ENCODE results near the gene REG4. TPM values are rescaled to one million over a fixed set of nuclear protein-coding genes. Genes with fewer than 3 reads are reported as not detected.

The REG4 gene
- total RNA-seq, 1 experiment from 2014 or later: not detected

GRCh38 chr1:119805746-119806145, 5.5 kb downstream of the REG4 start:
- in situ Hi-C loops (cut with HindIII; ENCODE audit: low pct_unique_long_range_greater_than_20kb, low sequenced_read_pairs): no loop called here
- ChIA-PET POLR2A (no interaction called here), CTCF (no interaction called here)
- intact Hi-C loops (cut with micrococcal nuclease; ENCODE audit: unreplicated experiment): no loop called here
- BruUV-seq (replicated peaks): no TSS peak
- Histone ChIP-seq H3K9me3 (ENCODE audit: control insufficient read depth, insufficient read depth, low read depth, low read length) (no peaks in the 10 kb centered on the region), H3K36me3 (ENCODE audit: control insufficient read depth, insufficient read depth, low read length) (no peaks in the 10 kb centered on the region), H3K4me1 (ENCODE audit: control insufficient read depth, insufficient read depth, low read length) (no peaks in the 10 kb centered on the region), H3K27me3 (ENCODE audit: control insufficient read depth, insufficient read depth, low read length) (peaks cover 24% of the 10 kb centered on the region), H3K27ac (ENCODE audit: low read length) (no peak overlapping the region), H3K4me3 (ENCODE audit: low read depth in 2 of 2, low read length in 2 of 2) (no peak overlapping the region)
- DNase-seq (ENCODE audit: low read depth, low spot score) (no peak), ATAC-seq (no peak)
- TF ChIP-seq CTCF (IDR thresholded peaks at IDR 0.05): no peak
- TF ChIP-seq POLR2AphosphoS5 (IDR thresholded peaks at IDR 0.05; ENCODE audit: low read depth, low read length): no peak
- TF ChIP-seq SIN3A (IDR thresholded peaks at IDR 0.05; ENCODE audit: borderline replicate concordance, insufficient read depth, low read depth, low read length): no peak
- no peak for TF ChIP-seq REST (IDR thresholded peaks at IDR 0.05; ENCODE audit: insufficient read depth in 1 of 2, low read depth in 2 of 2, low read length in 1 of 2)
- no peak for TF ChIP-seq TCF7L2 (IDR thresholded peaks at IDR 0.05; ENCODE audit: low read depth, low read length)

- Histone ChIP-seq H3K36me3 (ENCODE audit: control insufficient read depth, insufficient read depth, low read length) (no peaks in the 10 kb centered on the region), H3K27me3 (ENCODE audit: control insufficient read depth, insufficient read depth, low read length) (peaks cover 24% of the 10 kb centered on the region), H3K4me1 (ENCODE audit: control insufficient read depth, insufficient read depth, low read length) (no peaks in the 10 kb centered on the region), H3K27ac (ENCODE audit: low read length) (no peak overlapping the region), H3K9me3 (ENCODE audit: control insufficient read depth, insufficient read depth, low read depth, low read length) (no peaks in the 10 kb centered on the region), H3K4me3 (ENCODE audit: low read depth in 2 of 2, low read length in 2 of 2) (no peak overlapping the region)
- ChIA-PET CTCF (no interaction called here), POLR2A (no interaction called here)
- DNase-seq (ENCODE audit: low read depth, low spot score): no peak
- TF ChIP-seq TCF7L2 (IDR thresholded peaks at IDR 0.05; ENCODE audit: low read depth, low read length) (no peak), POLR2AphosphoS5 (IDR thresholded peaks at IDR 0.05; ENCODE audit: low read depth, low read length) (no peak), REST (IDR thresholded peaks at IDR 0.05; ENCODE audit: insufficient read depth in 1 of 2, low read depth in 2 of 2, low read length in 1 of 2) (no peak), CTCF (IDR thresholded peaks at IDR 0.05) (no peak), SIN3A (IDR thresholded peaks at IDR 0.05; ENCODE audit: borderline replicate concordance, insufficient read depth, low read depth, low read length) (no peak)
- ATAC-seq: no peak
- intact Hi-C loops (cut with micrococcal nuclease; ENCODE audit: unreplicated experiment) (no loop called here), in situ Hi-C loops (cut with HindIII; ENCODE audit: low pct_unique_long_range_greater_than_20kb, low sequenced_read_pairs) (no loop called here)
- BruUV-seq (replicated peaks): no TSS peak
Measured at GRCh38 chr1:119805247-119805646, 6.0 kb downstream of the REG4 start.

All from Panc1 (cell line).